A549 (cell line): Measurements from ENCODE around the gene ZNF423. TPM values are rescaled to one million over a fixed set of nuclear protein-coding genes. Genes with fewer than 3 reads are reported as not detected.

Source experiments
- ATAC-seq, 2 experiments: fragments of 200-7000 bp in 1 of 2; fragments of >200 bp in 1 of 2; cut with Nextera tagmentation in 1 of 2; cut with Tn5 transposase in 1 of 2; 3 replicates each; pipeline versions ENCODE4 v1.8.0 to v1.9.1; 2018 to 2020; ENCODE audit warnings: mild to moderate bottlenecking in 1 of 2, moderate library complexity in 1 of 2
- CTCF ChIA-PET: fragments of 300-600 bp; sonication (Branson Sonifier 250); formaldehyde crosslinking; extraction: SDS; loops from one replicate; lab custom pipeline; 2021; ENCODE audit warnings: antibody characterized with exemption, inconsistent platforms; lab: Yijun Ruan, JAX
- POLR2A ChIA-PET: fragments of 350-600 bp; formaldehyde crosslinking; extraction: SDS; loops from one replicate; lab custom pipeline; 2021; ENCODE audit warnings: antibody characterized with exemption, inconsistent platforms; lab: Yijun Ruan, JAX
- DNase-seq, 2 experiments: peaks; one replicate each; pipeline versions ENCODE4 v3.0.0 to v3.0.0-alpha.2; 2011 to 2016; ENCODE audit warnings: low read depth in 1 of 2, low spot score in 1 of 2
- FAIRE-seq: peaks from 2 replicates; lab custom pipeline; 2011; peaks lifted over from hg19 to GRCh38; lab: Jason Lieb, UNC
- H3K27ac ChIP-seq, 2 experiments: fragments of >200 bp; sonication (Bioruptor Twin); formaldehyde crosslinking; 3 replicates each; pipeline ENCODE4 v1.5.1; 2016 to 2017
- H3K4me1 ChIP-seq: fragments of >200 bp; sonication (Bioruptor Twin); formaldehyde crosslinking; 3 replicates; pipeline ENCODE4 v1.6.1; 2016
- H3K4me2 ChIP-seq: fragments of >200 bp; sonication (Bioruptor Twin); formaldehyde crosslinking; 3 replicates; pipeline ENCODE4 v1.6.1; 2016
- H3K4me3 ChIP-seq: fragments of >200 bp; sonication (Bioruptor Twin); formaldehyde crosslinking; 3 replicates; pipeline ENCODE4 v1.5.1; 2016
- H3K9me3 ChIP-seq: fragments of >200 bp; sonication (Bioruptor Twin); formaldehyde crosslinking; 3 replicates; pipeline ENCODE4 v1.6.1; 2016
- CBX2 ChIP-seq: fragments of 200-600 bp; sonication (generic); IDR thresholded peaks from 2 replicates; pipeline ENCODE4 v1.6.1; 2016; ENCODE audit warnings: low read depth, mild to moderate bottlenecking, borderline replicate concordance
- CEBPB ChIP-seq, 2 experiments: fragments of >200 bp in 1 of 2; sonication (Bioruptor Twin) in 1 of 2; formaldehyde crosslinking in 1 of 2; IDR thresholded peaks; 2 replicates each; pipeline ENCODE4 v1.6.1; 2012 to 2016
- CHD4 ChIP-seq: fragments of 200-600 bp; sonication (generic); IDR thresholded peaks from 2 replicates; pipeline ENCODE4 v1.6.1; 2016; ENCODE audit warnings: antibody characterized with exemption, mild to moderate bottlenecking, borderline replicate concordance
- EHF ChIP-seq: fragments of 250-450 bp; sonication (Bioruptor Pico); IDR thresholded peaks from 2 replicates; pipeline ENCODE4 v1.5.0; 2020; ENCODE audit warnings: mild to moderate bottlenecking
- ESRRA ChIP-seq: fragments of 150-350 bp; IDR thresholded peaks from 2 replicates; pipeline ENCODE4 v1.6.1; 2014; ENCODE audit warnings: mild to moderate bottlenecking, low read length, borderline replicate concordance
- FOSL2 ChIP-seq, 2 experiments: fragments of 450-650 bp in 1 of 2; fragments of >200 bp in 1 of 2; sonication (Bioruptor Twin) in 1 of 2; formaldehyde crosslinking; IDR thresholded peaks; 2 replicates each; pipeline versions ENCODE4 v1.5.0 to v1.6.1; 2016 to 2020; ENCODE audit warnings: mild to moderate bottlenecking in 1 of 2, moderate library complexity in 1 of 2
- GATA3 ChIP-seq: IDR thresholded peaks from 2 replicates; pipeline ENCODE4 v1.6.1; 2012; ENCODE audit warnings: borderline replicate concordance
- HOXA7 ChIP-seq: fragments of 250-450 bp; sonication (Bioruptor Pico); IDR thresholded peaks from 2 replicates; pipeline ENCODE4 v1.5.0; 2020; ENCODE audit warnings: mild to moderate bottlenecking, moderate library complexity
- KDM1A ChIP-seq: fragments of 200-600 bp; sonication (generic); IDR thresholded peaks from 2 replicates; pipeline ENCODE4 v1.6.1; 2016; ENCODE audit warnings: low read depth, mild to moderate bottlenecking
- KDM5A ChIP-seq: fragments of 200-600 bp; sonication (generic); IDR thresholded peaks from 2 replicates; pipeline ENCODE4 v1.6.1; 2016; ENCODE audit warnings: antibody characterized with exemption, mild to moderate bottlenecking
- NPAS2 ChIP-seq: fragments of 250-450 bp; sonication (Bioruptor Pico); IDR thresholded peaks from 2 replicates; pipeline ENCODE4 v1.8.0; 2022; ENCODE audit warnings: mild to moderate bottlenecking, moderate library complexity, borderline replicate concordance
- POLR2A ChIP-seq: IDR thresholded peaks from 2 replicates; pipeline ENCODE4 v1.6.1; 2012; ENCODE audit warnings: mild to moderate bottlenecking, low read length
- POLR2AphosphoS2 ChIP-seq: conservative IDR thresholded peaks from 2 replicates; pipeline ENCODE4 v1.6.1; 2012; ENCODE audit warnings: low read length, improper control_type of control experiment, inconsistent platforms
- RAD21 ChIP-seq, 2 experiments: fragments of >200 bp in 1 of 2; sonication (Bioruptor Twin) in 1 of 2; formaldehyde crosslinking in 1 of 2; IDR thresholded peaks in 1 of 2; conservative IDR thresholded peaks in 1 of 2; 2 replicates in 1 of 2; 3 replicates in 1 of 2; pipeline ENCODE4 v1.6.1; 2012 to 2018; ENCODE audit warnings: inconsistent platforms in 1 of 2
- RARB ChIP-seq: fragments of 250-450 bp; sonication (Bioruptor Pico); IDR thresholded peaks from 2 replicates; pipeline ENCODE4 v1.8.0; 2021; ENCODE audit warnings: mild to moderate bottlenecking, moderate library complexity
- RFX5 ChIP-seq: fragments of 450-650 bp; IDR thresholded peaks from 2 replicates; pipeline ENCODE4 v1.7.1; 2014; ENCODE audit warnings: antibody characterized with exemption, mild to moderate bottlenecking, moderate library complexity
- RNF2 ChIP-seq: fragments of 200-600 bp; sonication (generic); IDR thresholded peaks from 2 replicates; pipeline ENCODE4 v1.6.1; 2016; ENCODE audit warnings: low read depth, mild to moderate bottlenecking, antibody characterized with exemption, moderate library complexity, borderline replicate concordance
- TP53 ChIP-seq: fragments of 250-450 bp; sonication (Bioruptor Pico); IDR thresholded peaks from 2 replicates; pipeline ENCODE4 v1.5.0; 2021; ENCODE audit warnings: mild to moderate bottlenecking, moderate library complexity
- ZC3H11A ChIP-seq: fragments of 450-650 bp; IDR thresholded peaks from 2 replicates; pipeline ENCODE4 v1.6.1; 2014; ENCODE audit warnings: antibody characterized with exemption, mild to moderate bottlenecking
- ZFP36 ChIP-seq: fragments of 450-650 bp; IDR thresholded peaks from 2 replicates; pipeline ENCODE4 v1.6.1; 2014; ENCODE audit warnings: borderline replicate concordance; ENCODE audit not compliant: partially characterized antibody
- ZSCAN20 ChIP-seq: fragments of 250-450 bp; sonication (Bioruptor Pico); IDR thresholded peaks from 2 replicates; pipeline ENCODE4 v1.8.0; 2022; ENCODE audit warnings: mild to moderate bottlenecking, moderate library complexity
- WGBS: methylation state at CpG from one replicate; pipeline ENCODE4 v1.1.6; 2017; ENCODE audit errors: missing lambda C conversion rate; 5-methylcytosine and 5-hydroxymethylcytosine counted together
- polyA plus RNA-seq, 4 experiments: library from polyadenylated mRNA; depleted of rRNA in 3 of 4; stranded (reverse); fragments of >200 nt; fragmentation: RNase III in 1 of 4; extraction: RNeasy Plus Mini Kit Qiagen cat#74134 plus additional on column Dnase treatment in 1 of 4; gene quantifications; 2 replicates in 3 of 4; 3 replicates in 1 of 4; pipeline ENCODE4 v1.2.3, GENCODE V29; 2011 to 2017
- TF ChIP-seq, protein P1 (sequence below): fragments of 250-450 bp; sonication (Bioruptor Pico); IDR thresholded peaks from 2 replicates; pipeline ENCODE4 v1.5.0; 2020; ENCODE audit warnings: low read depth, mild to moderate bottlenecking, moderate library complexity
- TF ChIP-seq, protein P2 (sequence below): fragments of >200 bp; sonication (Bioruptor Twin); formaldehyde crosslinking; IDR thresholded peaks from 2 replicates; pipeline ENCODE4 v1.6.1; 2016
- TF ChIP-seq, protein P3 (sequence below): IDR thresholded peaks from 2 replicates; pipeline ENCODE4 v1.6.1; 2012; ENCODE audit warnings: low read depth, borderline replicate concordance

The ZNF423 gene
- polyA plus RNA-seq, 2 of the 4 experiments (the other 2 are of a cell fraction), result 0.04 to 0.10 TPM

DNA sequence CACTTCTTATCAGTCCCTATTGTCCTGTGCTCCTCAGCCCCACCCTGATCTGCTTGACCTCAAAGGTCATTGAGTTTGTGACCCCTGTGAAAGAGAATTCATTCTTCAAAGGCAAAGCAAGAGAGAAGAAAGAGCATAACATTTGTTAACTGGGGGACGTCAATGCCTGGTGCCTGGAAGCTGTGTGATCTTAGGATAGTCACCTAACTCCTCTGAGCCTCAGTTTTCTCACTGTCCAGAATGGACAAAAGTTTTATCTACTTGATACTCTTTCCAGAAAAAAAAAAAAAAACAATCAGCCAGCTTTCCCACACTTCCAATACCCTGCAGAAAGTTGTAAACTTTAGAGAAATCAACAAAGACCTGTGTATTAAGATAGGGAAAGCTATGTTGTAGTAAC lies 309.2 kb downstream of the ZNF423 start:
- ATAC-seq, result no peak
- WGBS, result 0% methylated on average over 1 of the region's 1 CpG
- DNase-seq, result no peak
- no peak for FAIRE-seq
- ChIA-PET POLR2A (no interaction called here), CTCF (interaction anchor here (1.3 kb wide), 1 partner anchor 311 kb away, joined by 4 read pairs; no protein-coding TSS in a partner anchor)
- no peaks in the 10 kb centered on the region for H3K9me3 ChIP-seq
- peaks cover 7% of the 10 kb centered on the region; the same call in 1 of the 3 replicates for H3K4me1 ChIP-seq
- TF ChIP-seq KDM5A (no peak), NPAS2 (CRISPR knock-in tag) (no peak), RFX5 (no peak), EHF (CRISPR knock-in tag) (no peak), RNF2 (no peak)
- TF ChIP-seq, protein P1, sequence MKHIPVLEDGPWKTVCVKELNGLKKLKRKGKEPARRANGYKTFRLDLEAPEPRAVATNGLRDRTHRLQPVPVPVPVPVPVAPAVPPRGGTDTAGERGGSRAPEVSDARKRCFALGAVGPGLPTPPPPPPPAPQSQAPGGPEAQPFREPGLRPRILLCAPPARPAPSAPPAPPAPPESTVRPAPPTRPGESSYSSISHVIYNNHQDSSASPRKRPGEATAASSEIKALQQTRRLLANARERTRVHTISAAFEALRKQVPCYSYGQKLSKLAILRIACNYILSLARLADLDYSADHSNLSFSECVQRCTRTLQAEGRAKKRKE (CRISPR knock-in tag), result no peak
- TF ChIP-seq, protein P2, sequence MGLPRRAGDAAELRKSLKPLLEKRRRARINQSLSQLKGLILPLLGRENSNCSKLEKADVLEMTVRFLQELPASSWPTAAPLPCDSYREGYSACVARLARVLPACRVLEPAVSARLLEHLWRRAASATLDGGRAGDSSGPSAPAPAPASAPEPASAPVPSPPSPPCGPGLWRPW, result no peak
- H3K4me3 ChIP-seq, result no peak overlapping the region
- H3K4me2 ChIP-seq, result no peak overlapping the region
- H3K27ac ChIP-seq, result no peak overlapping the region

DNA sequence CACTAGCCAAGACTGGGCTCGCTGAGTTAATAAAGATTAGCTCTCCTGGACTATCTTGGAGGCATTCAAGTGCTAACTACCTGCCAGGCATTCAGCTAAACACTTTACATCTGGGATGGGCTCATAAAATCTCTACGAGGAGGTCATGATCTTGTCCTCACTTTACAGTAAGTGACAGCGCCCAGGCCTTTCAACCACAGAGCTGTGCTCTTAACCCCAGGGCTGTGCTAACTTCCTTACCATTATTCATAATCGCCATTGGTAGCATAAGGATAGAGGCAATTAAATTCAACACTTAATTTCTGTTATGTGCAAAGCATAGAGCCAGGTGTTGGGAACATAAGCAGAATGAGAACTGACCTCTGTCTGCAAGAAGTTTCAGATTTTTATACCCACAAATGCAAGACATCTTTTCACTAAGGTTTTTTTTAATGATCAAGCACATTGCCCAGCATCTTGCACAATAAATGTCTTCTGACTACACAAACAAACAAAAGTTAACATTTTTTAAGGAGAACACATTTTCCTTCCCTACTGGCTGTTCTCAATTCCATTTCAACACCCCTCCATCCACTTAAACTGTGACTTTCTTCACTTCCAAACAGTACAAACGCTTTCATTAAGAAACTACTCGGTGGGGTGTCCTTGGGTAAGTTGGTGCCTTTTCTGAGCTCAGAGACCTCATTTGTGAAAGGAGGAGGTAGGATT lies 310.0 kb downstream of the ZNF423 start:
- DNase-seq (no peak), FAIRE-seq (no peak), ATAC-seq (no peak)
- TF ChIP-seq TP53, result no peak
- CTCF ChIA-PET, result interaction anchor here (0.6 to 1.3 kb wide), 2 partner anchors 311 to 454 kb away, joined by 3 to 4 read pairs; no protein-coding TSS in a partner anchor
- Histone ChIP-seq H3K27ac (no peak overlapping the region), H3K4me3 (no peak overlapping the region), H3K9me3 (no peaks in the 10 kb centered on the region), H3K4me2 (no peak overlapping the region), H3K4me1 (peaks cover 7% of the 10 kb centered on the region; the same call in 1 of the 3 replicates)
- POLR2A ChIA-PET, result no interaction called here
- WGBS, result 5% methylated on average over 6 of the region's 6 CpGs

DNA sequence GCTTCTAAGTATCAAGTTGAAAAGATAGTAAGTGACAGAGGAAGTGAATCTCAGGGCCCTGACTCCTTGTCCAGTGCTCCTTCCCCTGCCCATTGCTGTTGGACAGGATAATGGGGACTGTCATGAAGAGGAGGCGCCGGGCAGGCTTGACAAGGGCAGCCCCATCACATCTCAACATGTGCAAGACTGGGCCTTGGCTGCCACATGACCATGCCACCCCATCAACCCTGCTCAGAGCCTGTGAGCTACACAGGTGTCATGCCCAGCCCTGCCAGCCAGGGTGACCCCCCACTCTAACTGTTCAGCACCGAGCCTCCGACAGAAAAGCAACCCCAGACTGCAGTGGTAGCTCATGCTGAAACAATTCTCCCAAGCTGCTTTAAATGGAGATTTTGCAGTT lies 310.7 kb downstream of the ZNF423 start:
- CTCF ChIA-PET, result interaction anchor here (0.6 kb wide), 1 partner anchor 454 kb away, joined by 3 read pairs; no protein-coding TSS in a partner anchor

DNA sequence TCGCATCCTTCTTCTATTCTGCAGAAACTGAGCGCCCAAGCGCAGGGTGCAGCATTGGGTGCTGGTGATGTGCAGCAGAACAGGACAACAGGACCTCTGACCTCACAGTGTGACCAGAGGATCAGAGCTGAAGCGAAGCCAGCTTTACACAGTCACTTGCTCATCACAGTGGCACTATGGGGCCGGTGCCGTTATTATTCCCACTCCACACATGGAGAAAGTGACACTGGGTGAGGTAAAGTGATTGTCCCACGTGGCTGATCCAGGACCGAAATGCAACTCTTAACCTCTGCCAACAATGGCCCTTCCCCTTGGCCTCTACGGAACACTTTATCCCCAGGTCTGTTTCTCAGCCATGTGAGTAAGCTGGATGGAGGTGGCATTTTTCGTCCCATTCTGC lies 311.1 kb downstream of the ZNF423 start:
- DNase-seq, result no peak
- POLR2A ChIA-PET, result no interaction called here
- no peak for FAIRE-seq
- WGBS, result 37% methylated on average over 10 of the region's 10 CpGs
- no peak for ATAC-seq
- no peaks in the 10 kb centered on the region for H3K9me3 ChIP-seq
- H3K4me2 ChIP-seq, result no peak overlapping the region
- CTCF ChIA-PET, result no interaction called here
- no peak overlapping the region for H3K27ac ChIP-seq
- H3K4me3 ChIP-seq, result no peak overlapping the region
- peaks cover 7% of the 10 kb centered on the region; the same call in 1 of the 3 replicates for H3K4me1 ChIP-seq
- TF ChIP-seq KDM1A, result no peak
- TF ChIP-seq ESRRA, result no peak
- TF ChIP-seq ZC3H11A, result no peak
- TF ChIP-seq RAD21 (conservative IDR thresholded peaks at IDR 0.05 in 1 of 2, IDR thresholded peaks at IDR 0.05 in 1 of 2), result no peak
- no peak for TF ChIP-seq POLR2AphosphoS2
- TF ChIP-seq CHD4, result no peak
- no peak for TF ChIP-seq ZFP36
- no peak for TF ChIP-seq POLR2A
- no peak for TF ChIP-seq GATA3
- TF ChIP-seq HOXA7 (CRISPR knock-in tag), result no peak

More for the DNA sequence above, 310.7 kb downstream of the ZNF423 start:
- POLR2A ChIA-PET, result no interaction called here
- H3K4me1 ChIP-seq, result peaks cover 7% of the 10 kb centered on the region; the same call in 1 of the 3 replicates
- FAIRE-seq (no peak), DNase-seq (no peak), ATAC-seq (no peak)
- H3K27ac ChIP-seq, result no peak overlapping the region
- no peaks in the 10 kb centered on the region for H3K9me3 ChIP-seq
- no peak overlapping the region for H3K4me3 ChIP-seq
- 50% methylated on average over 4 of the region's 4 CpGs for WGBS
- no peak for TF ChIP-seq TP53
- no peak for TF ChIP-seq POLR2AphosphoS2
- TF ChIP-seq, protein P3, sequence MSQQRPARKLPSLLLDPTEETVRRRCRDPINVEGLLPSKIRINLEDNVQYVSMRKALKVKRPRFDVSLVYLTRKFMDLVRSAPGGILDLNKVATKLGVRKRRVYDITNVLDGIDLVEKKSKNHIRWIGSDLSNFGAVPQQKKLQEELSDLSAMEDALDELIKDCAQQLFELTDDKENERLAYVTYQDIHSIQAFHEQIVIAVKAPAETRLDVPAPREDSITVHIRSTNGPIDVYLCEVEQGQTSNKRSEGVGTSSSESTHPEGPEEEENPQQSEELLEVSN, result no peak
- TF ChIP-seq RARB, result no peak
- TF ChIP-seq FOSL2 (IDR thresholded peaks at IDR 0.05), result no peak
- no peak for TF ChIP-seq FOSL2 (CRISPR knock-in tag; IDR thresholded peaks at IDR 0.05)
- TF ChIP-seq, protein P1 (CRISPR knock-in tag), result no peak
- TF ChIP-seq ZSCAN20, result no peak
- no peak for TF ChIP-seq CEBPB (IDR thresholded peaks at IDR 0.05)
- TF ChIP-seq KDM1A, result no peak
- TF ChIP-seq POLR2A, result no peak
- TF ChIP-seq CBX2, result no peak
- no peak overlapping the region for H3K4me2 ChIP-seq
